ENCODE data around the gene SIRT3.
"Not testable (repeated sequence)": the region's sequence is repeated elsewhere in the genome, so short reads cannot be mapped to it uniquely, and the experiment has no call there.

Gene SIRT3

DNA sequence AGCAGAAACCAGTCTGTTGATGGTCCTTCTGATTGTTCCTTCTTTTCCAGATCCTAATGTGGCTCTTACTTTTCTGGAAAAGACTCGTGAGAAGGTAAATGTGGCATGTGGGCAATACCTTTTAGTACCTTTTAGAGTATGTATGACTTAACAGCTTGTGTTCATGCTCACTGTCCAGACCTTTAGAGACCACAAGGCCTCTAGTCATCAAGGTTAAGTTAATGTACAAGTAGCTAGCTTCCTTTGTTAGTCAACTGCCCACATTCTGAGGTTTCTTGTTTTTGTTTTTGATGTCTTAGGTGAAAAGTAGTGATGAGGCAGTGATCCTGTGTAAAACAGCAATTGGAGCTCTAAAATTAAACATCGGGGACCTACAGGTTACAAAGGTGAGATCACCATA, 8.2 kb upstream of the SIRT3 start:
- no peak overlapping the region for H3K4me3 ChIP-seq (ENCODE audit: low read depth in 1 of 2, low read length in 1 of 2)
- H3K36me3 ChIP-seq = peaks cover 93% of the 10 kb centered on the region
- TF ChIP-seq, protein P1, sequence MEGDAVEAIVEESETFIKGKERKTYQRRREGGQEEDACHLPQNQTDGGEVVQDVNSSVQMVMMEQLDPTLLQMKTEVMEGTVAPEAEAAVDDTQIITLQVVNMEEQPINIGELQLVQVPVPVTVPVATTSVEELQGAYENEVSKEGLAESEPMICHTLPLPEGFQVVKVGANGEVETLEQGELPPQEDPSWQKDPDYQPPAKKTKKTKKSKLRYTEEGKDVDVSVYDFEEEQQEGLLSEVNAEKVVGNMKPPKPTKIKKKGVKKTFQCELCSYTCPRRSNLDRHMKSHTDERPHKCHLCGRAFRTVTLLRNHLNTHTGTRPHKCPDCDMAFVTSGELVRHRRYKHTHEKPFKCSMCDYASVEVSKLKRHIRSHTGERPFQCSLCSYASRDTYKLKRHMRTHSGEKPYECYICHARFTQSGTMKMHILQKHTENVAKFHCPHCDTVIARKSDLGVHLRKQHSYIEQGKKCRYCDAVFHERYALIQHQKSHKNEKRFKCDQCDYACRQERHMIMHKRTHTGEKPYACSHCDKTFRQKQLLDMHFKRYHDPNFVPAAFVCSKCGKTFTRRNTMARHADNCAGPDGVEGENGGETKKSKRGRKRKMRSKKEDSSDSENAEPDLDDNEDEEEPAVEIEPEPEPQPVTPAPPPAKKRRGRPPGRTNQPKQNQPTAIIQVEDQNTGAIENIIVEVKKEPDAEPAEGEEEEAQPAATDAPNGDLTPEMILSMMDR (IDR thresholded peaks at IDR 0.05) = no peak

DNA sequence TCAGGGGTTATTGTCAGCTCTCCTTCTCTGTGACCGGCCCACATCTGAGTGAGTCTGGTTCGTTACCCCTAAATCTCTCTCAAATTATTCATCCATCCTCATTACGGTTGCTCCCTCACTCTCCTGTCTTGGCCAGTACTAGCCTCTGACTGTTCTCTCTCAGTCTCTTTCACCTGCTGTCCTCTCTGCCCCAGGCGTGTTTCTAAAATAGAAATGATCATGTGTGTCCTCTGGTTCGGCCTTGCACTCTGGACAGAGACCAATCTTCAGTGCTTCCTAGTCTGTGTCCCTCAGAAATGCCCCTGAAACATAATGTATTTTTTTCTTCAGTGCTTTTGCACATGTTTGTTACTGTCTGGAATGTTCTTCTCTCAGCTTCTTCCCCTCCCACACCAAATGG, 5.5 kb upstream of the SIRT3 start:
- Histone ChIP-seq H3K4me1 (ENCODE audit: control insufficient read depth in 1 of 2, insufficient read depth in 1 of 2, low read depth in 1 of 2, low read length in 1 of 2) (peaks cover 14 to 16% of the 10 kb centered on the region in 2 experiments), H3K27ac (no peak overlapping the region), H3K27me3 (no peaks in the 10 kb centered on the region), H3K36me3 (peaks cover 71% of the 10 kb centered on the region), H3K9me3 (no peaks in the 10 kb centered on the region), H3K4me3 (ENCODE audit: low read depth in 1 of 2, low read length in 1 of 2) (no peak overlapping the region)
- TF ChIP-seq, protein P1 (IDR thresholded peaks at IDR 0.05) = no peak

More for the DNA sequence above, 8.2 kb upstream of the SIRT3 start:
- Histone ChIP-seq H3K4me1 (ENCODE audit: control insufficient read depth in 1 of 2, insufficient read depth in 1 of 2, low read depth in 1 of 2, low read length in 1 of 2) (no peaks in the 10 kb centered on the region), H3K27me3 (no peaks in the 10 kb centered on the region), H3K9me3 (no peaks in the 10 kb centered on the region), H3K27ac (no peak overlapping the region)

DNA sequence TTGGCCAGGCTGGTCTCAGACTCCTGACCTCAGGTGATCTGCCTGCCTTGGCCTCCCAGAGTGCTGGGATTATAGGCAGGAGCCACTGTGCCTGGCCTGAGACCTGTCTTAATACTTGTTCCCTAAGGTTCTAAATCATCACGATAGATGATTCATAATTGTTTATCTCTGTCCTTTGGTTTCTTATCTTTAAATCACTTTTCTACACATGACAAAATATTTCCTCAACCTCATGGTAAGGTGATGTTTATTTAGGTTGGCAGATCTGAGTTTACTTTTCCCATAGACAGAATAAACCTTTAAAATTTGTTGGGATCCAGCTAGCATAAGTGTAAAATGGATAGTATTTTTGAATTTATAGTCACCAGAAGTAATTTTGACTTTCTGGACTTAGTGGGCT, 4.2 kb upstream of the SIRT3 start:
- Histone ChIP-seq H3K9me3 (no peaks in the 10 kb centered on the region), H3K4me3 (ENCODE audit: low read depth in 1 of 2, low read length in 1 of 2) (no peak overlapping the region), H3K27me3 (no peaks in the 10 kb centered on the region), H3K4me1 (ENCODE audit: control insufficient read depth in 1 of 2, insufficient read depth in 1 of 2, low read depth in 1 of 2, low read length in 1 of 2) (peaks cover 21 to 23% of the 10 kb centered on the region in 2 experiments), H3K27ac (no peak overlapping the region), H3K36me3 (peaks cover 58% of the 10 kb centered on the region)
- TF ChIP-seq, protein P1 (IDR thresholded peaks at IDR 0.05) = no peak

DNA sequence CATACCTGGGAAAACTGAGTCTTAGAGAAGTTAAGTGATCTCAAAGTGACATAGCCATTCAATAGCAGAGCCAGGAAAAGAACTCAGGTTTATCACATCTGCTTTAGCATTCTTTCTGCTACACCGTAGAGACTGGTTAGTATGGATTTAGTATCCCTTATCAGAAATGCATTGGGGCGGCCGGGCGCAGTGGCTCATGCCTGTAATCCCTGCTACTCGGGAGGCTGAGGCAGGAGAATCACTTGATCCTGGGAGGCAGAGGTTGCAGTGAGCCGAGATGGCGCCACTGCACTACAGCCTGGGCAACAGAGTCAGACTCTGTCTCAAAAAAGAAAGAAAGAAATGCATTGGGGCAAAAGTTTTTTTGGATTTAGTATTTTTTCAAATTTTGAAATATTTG, 2.2 kb upstream of the SIRT3 start:
- not testable (repeated sequence) for H3K9me3 ChIP-seq; H3K27ac ChIP-seq; H3K27me3 ChIP-seq; H3K4me3 ChIP-seq (ENCODE audit: low read depth in 1 of 2, low read length in 1 of 2)
- H3K4me1 ChIP-seq (ENCODE audit: control insufficient read depth in 1 of 2, insufficient read depth in 1 of 2, low read depth in 1 of 2, low read length in 1 of 2) = peaks cover 23 to 25% of the 10 kb centered on the region in 2 experiments
- H3K36me3 ChIP-seq = peaks cover 38% of the 10 kb centered on the region

DNA sequence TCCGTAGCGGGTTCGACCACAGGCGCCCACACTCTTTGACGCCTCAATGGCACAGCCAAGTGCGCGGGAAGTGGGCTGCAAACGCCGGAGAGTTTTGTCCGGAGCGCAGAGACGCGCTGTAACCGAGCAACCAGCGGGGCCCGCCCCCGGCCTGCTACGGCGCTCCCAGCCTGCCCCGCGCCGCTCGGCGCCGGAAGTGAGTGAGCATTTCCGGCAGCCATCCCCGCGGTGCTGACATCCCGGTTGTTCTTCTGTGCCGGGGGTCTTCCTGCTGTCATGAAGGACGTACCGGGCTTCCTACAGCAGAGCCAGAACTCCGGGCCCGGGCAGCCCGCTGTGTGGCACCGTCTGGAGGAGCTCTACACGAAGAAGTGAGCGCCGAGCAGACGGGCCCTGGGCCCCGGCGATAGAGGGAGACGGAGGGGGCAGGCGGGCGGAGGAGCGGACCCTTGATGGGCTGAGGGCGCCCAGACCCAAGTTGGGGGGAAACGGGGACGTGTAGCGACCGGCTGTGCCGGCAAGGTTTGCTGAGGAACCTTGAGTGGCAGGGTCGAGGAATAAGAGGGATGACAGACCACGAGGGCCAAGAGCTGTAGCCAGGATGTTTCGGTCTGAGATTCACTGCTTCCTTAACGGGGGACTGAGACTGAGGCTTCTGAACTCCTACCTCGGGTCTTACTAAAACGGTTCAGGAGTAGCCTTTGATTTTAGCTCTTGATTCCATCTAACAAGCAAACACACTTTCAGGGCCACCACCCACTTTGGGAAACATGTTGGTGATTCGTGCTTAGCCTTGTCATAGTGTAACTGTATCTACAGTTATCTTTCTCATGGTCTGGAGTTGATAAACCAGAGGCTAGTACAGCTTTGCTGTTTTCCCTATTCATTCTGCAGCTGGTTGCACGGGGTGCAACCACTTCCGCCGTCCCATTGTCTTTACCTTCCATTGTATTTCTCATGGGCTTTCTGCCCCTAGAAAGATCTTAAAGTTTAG, 929 bp upstream of the SIRT3 start, which contains the start of gene PSMD13:
PSMD13 (plus strand) TSS at position 203 of the 994 bp plus-strand sequence; CDS start at position 277, 74 bp downstream.
- Histone ChIP-seq H3K4me1 (ENCODE audit: control insufficient read depth in 1 of 2, insufficient read depth in 1 of 2, low read depth in 1 of 2, low read length in 1 of 2) (peaks cover 23 to 25% of the 10 kb centered on the region in 2 experiments), H3K36me3 (peaks cover 27% of the 10 kb centered on the region), H3K4me3 (ENCODE audit: low read depth in 1 of 2, low read length in 1 of 2) (peak within 1 kb of the TSS; percentile 68 to 100), H3K9me3 (no peaks in the 10 kb centered on the region), H3K27ac (peak within 1 kb of the TSS; percentile 100), H3K27me3 (no peaks in the 10 kb centered on the region)
- TF ChIP-seq, protein P1 (IDR thresholded peaks at IDR 0.05) = no peak

DNA sequence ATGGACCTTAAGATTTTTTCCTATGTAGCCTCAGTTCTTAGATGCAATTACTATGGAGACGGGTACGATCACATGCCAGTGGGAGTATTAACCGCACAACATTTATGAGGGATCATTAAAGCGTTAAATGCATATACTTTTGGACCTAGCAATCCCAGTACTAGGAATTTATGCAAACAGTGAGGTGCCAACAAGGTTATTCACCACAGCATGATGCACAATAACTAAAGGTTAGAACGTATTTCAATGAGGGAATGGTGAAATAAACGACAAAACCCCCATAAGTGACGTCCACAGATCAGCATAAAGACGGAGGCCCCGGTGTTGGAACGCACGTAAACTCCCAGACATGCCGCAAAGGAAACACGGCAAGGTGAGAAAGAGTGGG, 539 bp downstream of the SIRT3 start:
- no peaks in the 10 kb centered on the region for H3K27me3 ChIP-seq
- peaks cover 23 to 25% of the 10 kb centered on the region in 2 experiments for H3K4me1 ChIP-seq (ENCODE audit: control insufficient read depth in 1 of 2, insufficient read depth in 1 of 2, low read depth in 1 of 2, low read length in 1 of 2)
- TF ChIP-seq, protein P1 (IDR thresholded peaks at IDR 0.05) = no peak
- H3K9me3 ChIP-seq = no peaks in the 10 kb centered on the region
- peak overlapping the region; percentile 68 to 100 for H3K4me3 ChIP-seq (ENCODE audit: low read depth in 1 of 2, low read length in 1 of 2)
- peak overlapping the region; percentile 100 for H3K27ac ChIP-seq
- H3K36me3 ChIP-seq = peaks cover 15% of the 10 kb centered on the region
